T-cell (primary cell): Measurements from ENCODE around the gene ACAP2. TPM values are rescaled to one million over a fixed set of nuclear protein-coding genes. Genes with fewer than 3 reads are reported as not detected.
A peak's percentile ranks its signal among the peaks of the same experiment; 100 is the strongest.

Source experiments
- ATAC-seq, 4 experiments: fragments of 200-7000 bp in 3 of 4; fragments of 150-1000 bp in 1 of 4; cut with Tn5 transposase; replicated peaks in 1 of 4; 1 replicate in 3 of 4; 2 replicates in 1 of 4; pipeline ENCODE4 v1.10.0; 2021; ENCODE audit warnings: moderate library complexity in 3 of 4, mild to moderate bottlenecking in 2 of 4, moderate number of reproducible peaks in 1 of 4
- CTCF ChIA-PET, 2 donors: fragments of 300-600 bp; sonication (Branson Sonifier 250); formaldehyde crosslinking; loops; one replicate each; lab custom pipeline; 2022; ENCODE audit warnings: antibody characterized with exemption in 2 of 2; lab: Charles Lee
- POLR2A ChIA-PET, 2 donors: fragments of 300-600 bp; sonication (Branson Sonifier 250); formaldehyde crosslinking; loops; one replicate each; lab custom pipeline; 2022; ENCODE audit warnings: antibody characterized with exemption in 2 of 2; lab: Charles Lee
- DNase-seq, 35 experiments: peaks; one replicate each; pipeline versions ENCODE4 v3.0.0 to v3.0.0-alpha.2; 2013 to 2023
- H3K27ac ChIP-seq: one replicate; pipeline ENCODE4 v1.5.1; 2013; ENCODE audit warnings: low read length
- H3K27me3 ChIP-seq, 2 experiments: replicated peaks in 1 of 2; 1 replicate in 1 of 2; 2 replicates in 1 of 2; pipeline versions ENCODE4 v1.6.1 to v1.7.0; 2013; ENCODE audit warnings: low read length in 1 of 2, mixed read lengths in 1 of 2; ENCODE audit not compliant: control insufficient read depth in 2 of 2, insufficient read depth in 2 of 2; ENCODE audit errors: extremely low read depth in 1 of 2
- H3K36me3 ChIP-seq, 2 donors: 1 replicate in 1 of 2; 2 replicates in 1 of 2; pipeline versions ENCODE4 v1.6.1 to v1.7.0; 2013; ENCODE audit warnings: low read length in 1 of 2; ENCODE audit not compliant: control insufficient read depth in 2 of 2, insufficient read depth in 1 of 2; ENCODE audit errors: extremely low read depth in 1 of 2
- H3K4me1 ChIP-seq, 2 experiments: 1 replicate in 1 of 2; 2 replicates in 1 of 2; pipeline versions ENCODE4 v1.6.1 to v1.7.0; 2013; ENCODE audit warnings: low read length in 2 of 2, mixed read lengths in 1 of 2; ENCODE audit not compliant: insufficient read depth in 2 of 2, control insufficient read depth in 1 of 2; ENCODE audit errors: extremely low read depth in 1 of 2
- H3K4me3 ChIP-seq, 2 donors: 1 replicate in 1 of 2; 2 replicates in 1 of 2; pipeline versions ENCODE4 v1.5.1 to v1.7.0; 2013; ENCODE audit warnings: mild to moderate bottlenecking in 2 of 2, low read length in 1 of 2, moderate library complexity in 1 of 2; ENCODE audit not compliant: control insufficient read depth in 1 of 2; ENCODE audit errors: extremely low read depth in 1 of 2
- H3K9me3 ChIP-seq: 2 replicates; pipeline ENCODE4 v1.7.0; 2013
- H3K27ac Mint-ChIP-seq, 2 donors: one replicate each; pipeline ENCODE4 v1.8.0; 2020 to 2021; ENCODE audit warnings: mild to moderate bottlenecking in 2 of 2, mixed read lengths in 2 of 2
- H3K27me3 Mint-ChIP-seq, 2 donors: one replicate each; pipeline ENCODE4 v1.8.0; 2021 to 2022; ENCODE audit warnings: mixed read lengths in 2 of 2
- H3K36me3 Mint-ChIP-seq: one replicate; pipeline ENCODE4 v1.8.0; 2021; ENCODE audit warnings: mixed read lengths
- H3K4me1 Mint-ChIP-seq, 3 donors: one replicate each; pipeline ENCODE4 v1.8.0; 2020 to 2022; ENCODE audit warnings: mixed read lengths in 3 of 3, mild to moderate bottlenecking in 1 of 3
- H3K4me3 Mint-ChIP-seq, 3 donors: one replicate each; pipeline ENCODE4 v1.8.0; 2020 to 2022; ENCODE audit warnings: mild to moderate bottlenecking in 3 of 3, mixed read lengths in 3 of 3, moderate library complexity in 3 of 3
- H3K9me3 Mint-ChIP-seq, 3 donors: one replicate each; pipeline ENCODE4 v1.8.0; 2020 to 2022; ENCODE audit warnings: mixed read lengths in 3 of 3
- WGBS: methylation state at CpG from one replicate; pipeline ENCODE4 v1.1.5; 2013; ENCODE audit warnings: missing lambda C conversion rate; ENCODE audit not compliant: insufficient coverage; 5-methylcytosine and 5-hydroxymethylcytosine counted together
- total RNA-seq, 35 experiments: library from RNA in 6 of 35; stranded (reverse) in 6 of 35; fragments of 120-200 nt in 1 of 35; gene quantifications; one replicate each; pipeline versions ENCODE4 v1.2.1 to v1.2.4 and lab custom pipeline; 2013 to 2026

ACAP2 gene
- total RNA-seq, 5 donors from 2014 or later (not counting 1 experiment from before 2014, with no cell fraction given): 63.6 to 90.7 (median 72.5) TPM

- Mint-ChIP-seq H3K4me3 (no peak overlapping the region), H3K9me3 (no peaks in the 10 kb centered on the region), H3K27me3 (no peaks in the 10 kb centered on the region), H3K4me1 (peaks cover 13 to 29% (median 20%) of the 10 kb centered on the region in 3 donors), H3K27ac (no peak overlapping the region), H3K36me3 (peaks cover 11% of the 10 kb centered on the region)
- Histone ChIP-seq H3K27me3 (no peaks in the 10 kb centered on the region), H3K4me1 (peaks cover 8 to 13% of the 10 kb centered on the region in 2 experiments), H3K36me3 (peaks cover 0 to 3% of the 10 kb centered on the region in 2 donors), H3K9me3 (no peaks in the 10 kb centered on the region), H3K4me3 (no peak overlapping the region), H3K27ac (no peak overlapping the region)
- DNase-seq (peak in 1 of 35 experiments; percentile 4), ATAC-seq (peak in 3 of 4 experiments; percentile 27 to 44 (median 32))
- ChIA-PET CTCF (no interaction called here), POLR2A (no interaction called here)
- 81% methylated on average over 8 of the region's 14 CpGs for WGBS
These were observed 191.3 kb downstream of the ACAP2 start for GRCh38 chr3:195251336-195252065.

- peaks cover 0 to 3% of the 10 kb centered on the region in 2 donors for H3K36me3 ChIP-seq
- no peak overlapping the region for H3K27ac ChIP-seq
- peak in 2 of 35 experiments; percentile 2 to 24 for DNase-seq
- POLR2A ChIA-PET: no interaction called here
- no peaks in the 10 kb centered on the region for H3K27me3 ChIP-seq
- no peak overlapping the region for H3K4me3 ChIP-seq
- peaks cover 8 to 13% of the 10 kb centered on the region in 2 experiments for H3K4me1 ChIP-seq
- CTCF ChIA-PET: interaction anchor here in 1 of 2 donors (0.6 to 0.7 kb wide), 2 partner anchors 19 to 611 kb away, joined by 3 to 4 read pairs; no protein-coding TSS in a partner anchor
- WGBS: 47% methylated on average over 11 of the region's 14 CpGs
- H3K9me3 ChIP-seq: no peaks in the 10 kb centered on the region
- peak overlapping the region in 1 of 3 donors; percentile 13 for H3K4me3 Mint-ChIP-seq
- H3K27ac Mint-ChIP-seq: peak overlapping the region in 1 of 2 donors; percentile 7
- peak in 3 of 4 experiments; percentile 40 to 70 (median 50) for ATAC-seq
- no peaks in the 10 kb centered on the region for H3K9me3 Mint-ChIP-seq
- peaks cover 13 to 35% (median 20%) of the 10 kb centered on the region in 3 donors for H3K4me1 Mint-ChIP-seq
- H3K36me3 Mint-ChIP-seq: peaks cover 18% of the 10 kb centered on the region
- H3K27me3 Mint-ChIP-seq: no peaks in the 10 kb centered on the region
These were observed 192.2 kb downstream of the ACAP2 start for GRCh38 chr3:195250473-195251251.

GRCh38 chr3:195249858-195250464 lies 192.9 kb downstream of the ACAP2 start:
- no peak overlapping the region for H3K27ac Mint-ChIP-seq
- ATAC-seq (no peak), DNase-seq (peak in 1 of 35 experiments; percentile 5)
- CTCF ChIA-PET: interaction anchor here in 1 of 2 donors (0.6 to 0.7 kb wide), 2 partner anchors 20 to 611 kb away, joined by 3 to 4 read pairs; no protein-coding TSS in a partner anchor
- H3K27me3 Mint-ChIP-seq: no peaks in the 10 kb centered on the region
- 93% methylated on average over 6 of the region's 11 CpGs for WGBS
- Histone ChIP-seq H3K27ac (no peak overlapping the region), H3K4me3 (no peak overlapping the region), H3K27me3 (no peaks in the 10 kb centered on the region), H3K9me3 (no peaks in the 10 kb centered on the region), H3K36me3 (peaks cover 0 to 1% of the 10 kb centered on the region in 2 donors), H3K4me1 (peaks cover 8 to 13% of the 10 kb centered on the region in 2 experiments)
- H3K9me3 Mint-ChIP-seq: no peaks in the 10 kb centered on the region
- peaks cover 22% of the 10 kb centered on the region for H3K36me3 Mint-ChIP-seq
- H3K4me1 Mint-ChIP-seq: peaks cover 13 to 35% (median 20%) of the 10 kb centered on the region in 3 donors
- H3K4me3 Mint-ChIP-seq: peak overlapping the region in 1 of 3 donors; percentile 13
- POLR2A ChIA-PET: no interaction called here

- Histone ChIP-seq H3K27me3 (no peaks in the 10 kb centered on the region), H3K4me3 (no peak overlapping the region), H3K27ac (no peak overlapping the region), H3K4me1 (peaks cover 8 to 13% of the 10 kb centered on the region in 2 experiments), H3K36me3 (no peaks in the 10 kb centered on the region), H3K9me3 (no peaks in the 10 kb centered on the region)
- H3K27me3 Mint-ChIP-seq: no peaks in the 10 kb centered on the region
- ChIA-PET POLR2A (no interaction called here), CTCF (no interaction called here)
- DNase-seq (peak in 1 of 35 experiments; percentile 3), ATAC-seq (no peak)
- no peak overlapping the region for H3K4me3 Mint-ChIP-seq
- WGBS: 91% methylated on average over 20 of the region's 21 CpGs
- peaks cover 22% of the 10 kb centered on the region for H3K36me3 Mint-ChIP-seq
- H3K4me1 Mint-ChIP-seq: peaks cover 13 to 35% (median 17%) of the 10 kb centered on the region in 3 donors
- no peak overlapping the region for H3K27ac Mint-ChIP-seq
- no peaks in the 10 kb centered on the region for H3K9me3 Mint-ChIP-seq
These were observed 193.6 kb downstream of the ACAP2 start for GRCh38 chr3:195249057-195249770.

GRCh38 chr3:195248281-195248680 lies 194.5 kb downstream of the ACAP2 start:
- Histone ChIP-seq H3K27me3 (no peaks in the 10 kb centered on the region), H3K4me1 (peaks cover 8 to 13% of the 10 kb centered on the region in 2 experiments), H3K4me3 (no peak overlapping the region), H3K27ac (no peak overlapping the region), H3K36me3 (no peaks in the 10 kb centered on the region), H3K9me3 (no peaks in the 10 kb centered on the region)
- ATAC-seq (no peak), DNase-seq (no peak)
- H3K27me3 Mint-ChIP-seq: no peaks in the 10 kb centered on the region
- no peak overlapping the region for H3K4me3 Mint-ChIP-seq
- POLR2A ChIA-PET: interaction anchor here in 1 of 2 donors (0.6 kb wide), 1 partner anchor 14 kb away, joined by 8 read pairs; no protein-coding TSS in a partner anchor
- H3K36me3 Mint-ChIP-seq: peaks cover 22% of the 10 kb centered on the region
- H3K27ac Mint-ChIP-seq: no peak overlapping the region
- CTCF ChIA-PET: interaction anchor here in 1 of 2 donors (0.5 kb wide), 1 partner anchor 574 kb away, joined by 8 read pairs; no protein-coding TSS in a partner anchor
- no peaks in the 10 kb centered on the region for H3K9me3 Mint-ChIP-seq
- 100% methylated on average over 1 of the region's 8 CpGs for WGBS
- peaks cover 13 to 35% (median 17%) of the 10 kb centered on the region in 3 donors for H3K4me1 Mint-ChIP-seq
